ENCODE data around the gene PLXNA2.
A peak's percentile ranks its signal among the peaks of the same experiment; 100 is the strongest.

The PLXNA2 gene

DNA sequence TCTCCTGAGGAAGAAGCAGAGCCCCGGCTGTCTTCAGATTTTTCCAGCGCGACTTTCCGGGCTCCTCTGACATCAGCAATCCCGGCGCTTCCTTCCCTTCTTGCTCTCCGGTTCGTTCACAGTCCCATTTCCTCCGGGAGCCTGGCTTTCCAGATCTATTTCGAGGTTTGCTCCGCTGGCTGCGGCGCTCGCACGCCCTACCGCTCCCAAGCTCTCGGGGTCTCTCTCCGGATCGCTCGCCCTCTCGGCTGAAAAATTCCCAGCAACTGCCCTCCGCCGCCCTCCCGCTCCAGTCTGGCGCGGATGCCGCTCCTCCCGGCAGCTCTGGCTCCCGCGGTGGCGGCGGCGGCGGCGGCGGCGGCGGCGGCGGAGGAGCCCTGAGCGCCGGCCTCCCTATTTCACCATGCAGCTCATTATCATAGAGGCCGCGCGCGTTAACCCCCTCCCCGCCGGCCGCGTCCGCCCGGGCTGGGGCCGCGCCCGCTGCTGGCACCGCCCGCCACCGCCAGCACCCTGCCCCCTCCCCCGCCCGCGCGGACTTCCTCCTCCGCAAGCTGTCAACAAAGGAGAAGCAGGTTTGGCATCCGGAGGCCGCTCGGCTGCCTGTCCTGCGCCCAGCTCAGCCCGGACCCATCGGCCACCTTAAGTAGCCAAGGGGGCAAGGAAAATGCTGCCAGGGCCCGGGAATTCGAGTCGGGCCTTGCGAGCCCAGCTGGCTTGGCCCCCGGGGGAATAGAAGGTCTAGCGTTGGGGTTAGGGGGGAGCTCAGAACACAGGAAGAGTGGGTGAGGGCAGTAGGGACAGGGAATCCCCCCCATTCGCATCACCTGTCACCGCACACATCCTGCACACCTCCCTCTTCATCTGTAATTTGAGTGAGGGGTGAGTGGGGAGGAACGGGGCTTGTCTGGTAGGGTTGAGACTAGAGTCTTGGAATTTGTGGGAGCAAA, at the start of gene PLXNA2:
PLXNA2 (minus strand) TSS at position 418 of the 950 bp plus-strand sequence. CDS start 26,462 bp downstream, outside the sequence.
- peak; percentile 79 for DNase-seq (ENCODE audit: low spot score)

DNA sequence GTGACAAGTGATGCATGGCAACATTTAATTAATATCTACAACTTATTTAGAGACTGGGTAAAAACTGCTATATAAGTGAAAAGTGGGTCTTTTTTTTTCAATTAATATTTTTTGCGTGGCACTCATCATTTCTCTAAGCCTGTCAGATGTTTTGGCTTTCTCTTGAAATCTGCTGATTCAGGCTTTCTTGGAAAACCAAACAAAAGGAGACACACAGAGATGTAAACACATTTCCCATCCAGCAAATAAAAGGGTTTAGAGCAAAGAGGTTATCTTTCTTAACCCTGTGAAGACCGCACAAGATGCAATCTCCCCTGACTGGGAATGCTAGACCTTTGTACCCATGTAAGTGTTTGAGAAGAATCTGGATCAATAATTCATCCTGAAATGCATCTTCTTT, 48.7 kb upstream of the PLXNA2 start:
- no peak for DNase-seq (ENCODE audit: low spot score)

GRCh38 chr1:208291923-208292711, 47.9 kb upstream of the PLXNA2 start:
- no peak for DNase-seq (ENCODE audit: low spot score)

DNA sequence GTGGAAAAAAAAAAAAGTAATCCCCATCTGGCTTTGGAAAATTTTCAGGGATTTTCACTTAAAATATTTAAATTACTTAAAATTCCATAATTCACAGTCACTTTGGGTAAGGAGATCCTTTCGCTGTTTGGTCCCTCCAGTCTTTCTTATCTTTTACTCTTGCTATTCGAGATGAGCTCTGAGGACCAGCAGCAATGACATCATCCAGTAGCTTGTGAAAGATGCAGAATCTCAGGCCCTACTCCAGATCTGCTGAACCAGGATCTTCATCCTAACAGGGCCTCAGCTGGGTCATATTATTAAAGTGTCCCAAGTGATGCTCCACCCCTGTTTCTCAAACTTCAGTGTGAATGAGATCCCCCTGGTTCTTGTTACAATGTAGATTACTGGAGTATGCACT, 46.9 kb upstream of the PLXNA2 start:
- no peak for DNase-seq (ENCODE audit: low spot score)

GRCh38 chr1:208289716-208290115, 45.5 kb upstream of the PLXNA2 start:
- no peak for DNase-seq (ENCODE audit: low spot score)

DNA sequence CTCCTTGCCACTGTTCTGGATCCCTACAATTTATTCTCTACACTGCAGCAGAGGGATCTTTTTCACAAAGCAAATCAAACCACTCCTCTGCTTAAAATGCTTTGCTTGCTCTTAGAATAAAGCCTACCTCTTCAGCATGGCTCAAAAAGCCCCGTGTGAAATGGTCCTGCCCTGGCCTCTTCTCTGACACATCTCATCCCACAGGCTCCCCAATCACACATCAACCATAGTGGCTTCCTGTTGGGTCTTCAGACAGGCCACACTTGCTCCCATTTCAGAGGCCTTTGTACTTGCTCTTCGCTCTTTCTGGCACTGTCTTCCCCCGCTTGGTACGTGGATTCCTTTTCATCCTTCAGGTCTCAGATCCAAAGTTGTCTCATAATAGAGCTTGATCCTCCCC, 44.3 kb upstream of the PLXNA2 start:
- no peak for DNase-seq (ENCODE audit: low spot score)

GRCh38 chr1:208280681-208281450, 36.7 kb upstream of the PLXNA2 start:
- no peak for DNase-seq (ENCODE audit: low spot score)

GRCh38 chr1:208279826-208280588, 35.8 kb upstream of the PLXNA2 start:
- DNase-seq (ENCODE audit: low spot score), result no peak

- no peak for DNase-seq (ENCODE audit: low spot score)
These were observed 34.5 kb upstream of the PLXNA2 start for GRCh38 chr1:208278638-208279037.

DNA sequence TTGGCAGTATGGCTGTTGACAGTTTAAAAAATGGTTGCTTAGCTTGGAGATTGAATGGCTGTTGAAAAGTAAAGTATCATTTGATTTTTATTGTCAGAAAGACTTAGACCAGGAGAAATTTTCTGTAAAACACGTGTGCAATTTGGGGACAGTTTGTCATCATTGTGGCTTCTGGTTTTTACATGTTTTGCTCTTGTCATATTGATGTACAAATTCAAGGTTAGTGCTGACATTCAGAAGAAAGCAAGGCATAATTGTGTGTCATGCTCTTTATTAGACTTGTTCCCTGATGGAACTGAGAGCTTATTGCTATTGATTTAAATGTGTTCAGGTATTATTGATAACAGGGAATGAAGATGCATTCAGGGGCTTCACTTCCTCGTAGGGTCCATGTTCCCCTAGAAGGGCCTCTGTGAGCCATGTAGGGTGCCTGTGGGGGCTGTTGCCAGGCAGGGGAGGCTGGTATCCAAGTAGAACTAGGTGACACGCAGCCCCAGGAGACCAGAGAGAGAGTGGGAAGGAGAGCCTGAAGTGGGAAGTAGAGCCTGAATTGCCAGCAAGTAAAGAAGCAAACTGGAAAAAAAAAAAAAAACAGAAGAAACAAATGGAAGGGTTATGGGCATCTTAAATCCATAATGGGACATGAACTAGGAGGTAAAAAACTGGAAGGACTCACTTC, 32.7 kb upstream of the PLXNA2 start:
- no peak for DNase-seq (ENCODE audit: low spot score)

- DNase-seq (ENCODE audit: low spot score), result no peak
These were observed 30.9 kb upstream of the PLXNA2 start for GRCh38 chr1:208275083-208275482.

DNA sequence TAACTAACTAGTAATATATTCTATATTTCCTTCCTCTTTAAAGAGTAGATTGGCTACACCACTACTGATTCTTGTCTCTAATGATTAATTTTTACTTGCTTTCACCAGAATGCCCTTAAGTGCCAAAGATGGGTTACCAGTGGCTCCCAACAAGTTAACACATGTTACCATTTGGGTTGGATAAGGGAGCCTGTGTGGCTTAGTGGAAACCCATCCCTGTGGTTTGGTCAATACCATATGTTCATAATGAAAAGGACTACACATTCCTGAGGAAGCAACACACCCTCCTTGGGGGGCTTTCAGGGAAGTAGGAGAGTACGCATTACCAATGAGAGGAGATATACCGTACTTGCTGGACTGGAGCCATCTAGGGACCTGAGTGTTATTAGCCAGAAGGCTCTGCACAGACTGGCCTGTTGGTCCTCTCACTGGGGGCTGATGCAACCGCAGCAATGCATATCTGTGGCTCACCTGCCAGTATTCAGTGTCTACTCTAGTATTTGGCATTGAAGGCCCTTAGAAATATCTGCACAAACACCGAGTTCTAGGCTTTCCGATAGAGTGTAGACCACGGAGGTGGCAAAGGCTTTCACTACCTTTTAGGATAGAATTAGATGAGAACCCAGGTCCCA, 29.3 kb upstream of the PLXNA2 start:
- no peak for DNase-seq (ENCODE audit: low spot score)

GRCh38 chr1:208272713-208273112, 28.5 kb upstream of the PLXNA2 start:
- no peak for DNase-seq (ENCODE audit: low spot score)

DNA sequence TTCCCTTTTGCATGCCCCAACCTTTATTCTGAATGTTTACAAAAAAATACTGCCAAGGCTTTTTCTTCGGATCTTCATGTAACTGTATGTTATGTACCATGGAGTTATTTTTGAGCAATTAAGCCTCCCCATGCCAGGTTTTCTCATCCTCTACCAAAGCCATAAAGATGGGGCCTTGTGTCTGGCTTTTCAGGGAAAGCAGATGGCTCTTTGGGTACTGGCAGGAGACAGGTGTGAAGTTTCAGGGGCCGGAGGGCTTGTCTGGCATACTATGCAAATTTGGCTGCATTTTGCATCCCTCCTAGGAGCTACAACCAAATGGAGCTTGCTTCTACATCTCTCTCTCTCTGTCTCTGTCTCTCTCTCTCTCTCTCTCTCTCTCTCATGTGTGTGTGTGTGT, 28.1 kb upstream of the PLXNA2 start:
- DNase-seq (ENCODE audit: low spot score), result no peak

DNA sequence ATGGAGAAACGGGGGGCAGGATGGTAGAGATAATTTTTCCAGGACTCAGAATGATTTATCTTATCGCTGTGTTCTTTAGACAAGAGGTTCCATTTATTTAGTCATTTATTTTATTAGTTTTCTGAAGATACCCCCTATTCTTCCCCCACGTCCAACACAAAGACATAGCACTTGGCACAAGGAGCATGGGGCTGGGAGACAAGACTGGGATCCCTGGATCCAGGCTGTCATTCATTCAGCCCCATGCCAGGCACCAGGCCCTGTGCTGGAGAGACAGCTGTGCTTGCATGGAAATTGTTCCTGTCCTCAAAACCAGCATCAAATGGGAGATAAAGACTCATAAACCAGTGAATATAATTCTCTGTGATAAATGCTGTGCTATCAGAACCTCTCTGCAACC, 27.1 kb upstream of the PLXNA2 start:
- no peak for DNase-seq (ENCODE audit: low spot score)

GRCh38 chr1:208270651-208271141, 26.5 kb upstream of the PLXNA2 start:
- DNase-seq (ENCODE audit: low spot score), result no peak

DNA sequence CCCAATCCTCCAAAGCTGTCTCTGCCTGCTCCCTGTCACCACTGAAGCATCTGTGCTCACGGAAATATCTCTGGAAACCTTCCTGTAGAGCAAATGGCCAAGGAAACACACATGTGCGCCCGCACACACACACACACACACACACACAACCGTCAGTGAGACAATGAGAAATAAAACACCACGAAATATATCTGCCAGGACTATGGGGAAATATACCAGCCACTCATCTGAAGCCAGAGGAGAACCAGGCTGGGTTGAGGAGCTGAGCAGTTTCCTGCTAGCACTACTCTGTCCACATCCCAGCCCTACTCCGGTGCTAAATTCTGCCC, 25.1 kb upstream of the PLXNA2 start:
- no peak for DNase-seq (ENCODE audit: low spot score)

- DNase-seq (ENCODE audit: low spot score), result no peak
These were observed 24.6 kb upstream of the PLXNA2 start for GRCh38 chr1:208268541-208269337.

DNA sequence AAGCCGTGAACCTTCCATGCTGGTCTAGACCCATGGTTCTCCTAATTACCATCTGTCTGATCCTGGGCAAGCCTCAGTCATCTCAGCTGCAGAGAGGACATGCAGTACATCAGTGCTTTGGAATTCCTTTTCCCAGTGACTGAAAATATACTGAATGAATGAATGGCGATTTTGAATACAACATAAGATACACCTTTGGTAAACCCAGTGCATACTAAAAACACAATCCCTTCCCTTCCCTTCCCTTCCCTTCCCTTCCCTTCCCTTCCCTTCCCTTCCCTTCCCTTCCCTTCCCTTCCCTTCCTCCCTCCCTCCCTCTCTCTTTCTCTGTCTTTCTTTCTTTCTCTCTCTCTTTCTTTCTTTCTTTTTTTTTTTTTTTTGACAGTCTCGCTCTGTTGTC, 21.3 kb upstream of the PLXNA2 start:
- DNase-seq (ENCODE audit: low spot score), result no peak

DNA sequence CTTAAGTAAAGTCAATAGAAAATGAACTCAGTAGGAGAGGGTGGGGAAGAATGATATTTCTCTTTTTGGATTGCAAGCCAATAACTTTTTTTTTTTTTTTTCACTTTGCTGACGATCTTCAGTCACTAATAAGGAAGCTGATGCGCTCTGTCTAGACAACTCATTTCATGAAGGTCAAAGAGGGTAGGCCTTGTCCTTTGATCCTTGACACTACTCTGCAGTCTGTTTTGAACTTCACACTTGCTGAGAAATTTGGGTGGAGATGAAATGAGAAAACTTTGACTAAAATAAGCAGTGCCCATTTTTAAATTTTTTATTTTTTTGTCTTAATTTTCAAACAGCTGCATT, 20.9 kb upstream of the PLXNA2 start:
- DNase-seq (ENCODE audit: low spot score), result no peak

All from kidney capillary endothelial cell (primary cell).